CD14-positive monocyte (primary cell): ENCODE results near the gene DLGAP1. TPM values are rescaled to one million over a fixed set of nuclear protein-coding genes. Genes with fewer than 3 reads are reported as not detected.
A peak's percentile ranks its signal among the peaks of the same experiment; 100 is the strongest.

Experiments
- DNase-seq, 3 donors: peaks; one replicate each; pipeline ENCODE4 v3.0.0-alpha.2; 2011 to 2022
- H2AFZ ChIP-seq: 2 replicates; pipeline ENCODE4 v1.6.0; 2012; ENCODE audit warnings: mild to moderate bottlenecking, low read depth, low read length, inconsistent platforms; ENCODE audit not compliant: insufficient read depth, poor library complexity, severe bottlenecking
- H3K27ac ChIP-seq, 2 donors: 1 replicate in 1 of 2; 2 replicates in 1 of 2; pipeline ENCODE4 v1.5.1; 2012 to 2013; ENCODE audit warnings: low read length in 2 of 2, control low read depth in 1 of 2, inconsistent platforms in 1 of 2, low read depth in 1 of 2, mild to moderate bottlenecking in 1 of 2
- H3K27me3 ChIP-seq, 2 donors: one replicate each; pipeline versions ENCODE4 v1.6.0 to v1.6.1; 2011 to 2013; ENCODE audit warnings: low read length in 2 of 2; ENCODE audit not compliant: control insufficient read depth in 2 of 2, insufficient read depth in 2 of 2
- H3K36me3 ChIP-seq, 2 donors: replicated peaks in 1 of 2; 1 replicate in 1 of 2; 2 replicates in 1 of 2; pipeline versions ENCODE4 v1.5.1 to v1.6.1; 2012 to 2013; ENCODE audit warnings: low read length in 2 of 2, control low read depth in 1 of 2, inconsistent platforms in 1 of 2, mild to moderate bottlenecking in 1 of 2; ENCODE audit not compliant: insufficient read depth in 2 of 2, control insufficient read depth in 1 of 2
- H3K4me1 ChIP-seq, 2 donors: 1 replicate in 1 of 2; 2 replicates in 1 of 2; pipeline versions ENCODE4 v1.5.1 to v1.6.1; 2012 to 2013; ENCODE audit warnings: low read length in 2 of 2, control low read depth in 1 of 2, inconsistent platforms in 1 of 2, mild to moderate bottlenecking in 1 of 2, moderate library complexity in 1 of 2; ENCODE audit not compliant: insufficient read depth in 2 of 2, control insufficient read depth in 1 of 2
- H3K4me2 ChIP-seq: replicated peaks from 2 replicates; pipeline ENCODE3; 2012; ENCODE audit warnings: low read length, moderate library complexity, mild to moderate bottlenecking; ENCODE audit not compliant: poor library complexity, severe bottlenecking; ENCODE audit errors: extremely low read depth
- H3K4me3 ChIP-seq, 3 experiments: fragments of 200-600 bp in 1 of 3; sonication (generic) in 1 of 3; replicated peaks in 1 of 3; 1 replicate in 2 of 3; 2 replicates in 1 of 3; pipeline ENCODE4 v1.5.1; 2011 to 2013; ENCODE audit warnings: low read length in 3 of 3, mild to moderate bottlenecking in 3 of 3, control low read depth in 2 of 3, low read depth in 2 of 3, inconsistent platforms in 1 of 3, moderate library complexity in 1 of 3
- H3K79me2 ChIP-seq: 2 replicates; pipeline ENCODE4 v1.6.0; 2012; ENCODE audit warnings: mild to moderate bottlenecking, control low read depth, inconsistent platforms, low read length, moderate library complexity; ENCODE audit not compliant: insufficient read depth
- H3K9ac ChIP-seq: 2 replicates; pipeline ENCODE4 v1.6.0; 2017; ENCODE audit warnings: low read length, mild to moderate bottlenecking; ENCODE audit not compliant: insufficient read depth, poor library complexity, severe bottlenecking
- H3K9me3 ChIP-seq, 2 donors: replicated peaks in 1 of 2; 1 replicate in 1 of 2; 2 replicates in 1 of 2; pipeline versions ENCODE4 v1.5.1 to v1.6.1; 2012 to 2013; ENCODE audit warnings: low read length in 2 of 2, control low read depth in 1 of 2; ENCODE audit not compliant: control insufficient read depth in 1 of 2, insufficient read depth in 1 of 2
- H4K20me1 ChIP-seq: 2 replicates; pipeline ENCODE4 v1.6.0; 2012; ENCODE audit warnings: mild to moderate bottlenecking, low read length, control low read depth, moderate library complexity; ENCODE audit not compliant: insufficient read depth
- H3K27ac Mint-ChIP-seq, 7 donors: one replicate each; pipeline ENCODE4 v1.8.0; 2020; ENCODE audit warnings: mild to moderate bottlenecking in 7 of 7, mixed read lengths in 7 of 7, moderate library complexity in 6 of 7, inconsistent platforms in 2 of 7
- H3K27me3 Mint-ChIP-seq, 3 donors: one replicate each; pipeline ENCODE4 v1.8.0; 2021 to 2022; ENCODE audit warnings: low read depth in 3 of 3, mild to moderate bottlenecking in 3 of 3, mixed read lengths in 3 of 3, moderate library complexity in 3 of 3, inconsistent platforms in 1 of 3
- H3K36me3 Mint-ChIP-seq, 2 donors: one replicate each; pipeline ENCODE4 v1.8.0; 2020; ENCODE audit warnings: mixed read lengths in 2 of 2, inconsistent platforms in 1 of 2, mild to moderate bottlenecking in 1 of 2
- H3K4me1 Mint-ChIP-seq: one replicate; pipeline ENCODE4 v1.8.0; 2020; ENCODE audit warnings: mild to moderate bottlenecking, mixed read lengths
- H3K4me3 Mint-ChIP-seq, 2 donors: one replicate each; pipeline ENCODE4 v1.8.0; 2020; ENCODE audit warnings: mild to moderate bottlenecking in 2 of 2, mixed read lengths in 2 of 2, moderate library complexity in 1 of 2
- H3K9me3 Mint-ChIP-seq, 7 donors: one replicate each; pipeline ENCODE4 v1.8.0; 2020 to 2022; ENCODE audit warnings: mixed read lengths in 7 of 7, mild to moderate bottlenecking in 6 of 7, moderate library complexity in 6 of 7, inconsistent platforms in 2 of 7
- CTCF ChIP-seq: fragments of 200-600 bp; IDR thresholded peaks from one replicate; pipeline ENCODE4 v1.8.0; 2022; ENCODE audit warnings: antibody characterized with exemption, mild to moderate bottlenecking
- WGBS: methylation state at CpG from one replicate; pipeline ENCODE4 v1.1.5; 2013; ENCODE audit warnings: missing lambda C conversion rate; ENCODE audit not compliant: insufficient coverage; 5-methylcytosine and 5-hydroxymethylcytosine counted together
- intact Hi-C, 2 donors: fragments of 100-400 bp; cut with micrococcal nuclease; formaldehyde crosslinking; loops; one replicate each; pipeline versions ENCODE4 v1.15.0 to v1.15.1; 2023
- polyA plus RNA-seq, 3 donors: library from polyadenylated mRNA; depleted of rRNA in 1 of 3; unstranded in 2 of 3; stranded (reverse) in 1 of 3; fragments of 300-500 nt in 2 of 3; fragments of >200 nt in 1 of 3; fragmentation: Illumina TruSeq in 2 of 3; gene quantifications; 1 replicate in 2 of 3; 2 replicates in 1 of 3; pipeline ENCODE4 v1.2.3, GENCODE V29; 2012 to 2021

Gene DLGAP1
- polyA plus RNA-seq, 3 donors, result 0.09 to 0.42 TPM; not detected in 1

- Histone ChIP-seq H3K36me3 (no peaks in the 10 kb centered on the region), H3K4me1 (peaks cover 7 to 14% of the 10 kb centered on the region in 2 donors), H3K27me3 (peaks cover 34 to 39% of the 10 kb centered on the region in 2 donors), H3K9ac (no peak overlapping the region), H3K79me2 (no peaks in the 10 kb centered on the region), H3K27ac (no peak overlapping the region), H3K4me2 (no peak overlapping the region), H4K20me1 (no peaks in the 10 kb centered on the region), H3K4me3 (no peak overlapping the region), H2AFZ (no peak overlapping the region), H3K9me3 (no peaks in the 10 kb centered on the region)
- no peak for TF ChIP-seq CTCF
- Mint-ChIP-seq H3K4me3 (peak overlapping the region in 1 of 2 donors; percentile 89), H3K4me1 (peaks cover 20% of the 10 kb centered on the region), H3K36me3 (peaks cover 7 to 17% of the 10 kb centered on the region in 2 donors), H3K9me3 (peaks cover 0 to 6% (median 2%) of the 10 kb centered on the region in 7 donors), H3K27me3 (peaks cover 36 to 40% (median 39%) of the 10 kb centered on the region in 3 donors), H3K27ac (no peak overlapping the region)
- intact Hi-C loops, result no loop called here
- DNase-seq, result no peak
- 18% methylated on average over 2 of the region's 5 CpGs for WGBS
Observed at GRCh38 chr18:3500016-3500415, 955.1 kb downstream of the DLGAP1 start.

GRCh38 chr18:3499501-3499900 lies 955.6 kb downstream of the DLGAP1 start:
- Mint-ChIP-seq H3K27me3 (peaks cover 36 to 40% (median 39%) of the 10 kb centered on the region in 3 donors), H3K9me3 (peaks cover 0 to 6% (median 2%) of the 10 kb centered on the region in 7 donors), H3K4me1 (peaks cover 22% of the 10 kb centered on the region), H3K27ac (no peak overlapping the region), H3K4me3 (peak overlapping the region; percentile 65 to 89), H3K36me3 (peaks cover 7 to 20% of the 10 kb centered on the region in 2 donors)
- Histone ChIP-seq H3K9ac (peak overlapping the region; percentile 21), H2AFZ (peak overlapping the region; percentile 71), H3K27ac (no peak overlapping the region), H3K4me2 (peak overlapping the region; percentile 70), H3K4me1 (peaks cover 7 to 15% of the 10 kb centered on the region in 2 donors), H3K4me3 (peak overlapping the region in 1 of 3 experiments; percentile 63), H3K27me3 (peaks cover 34 to 39% of the 10 kb centered on the region in 2 donors), H3K79me2 (no peaks in the 10 kb centered on the region), H3K9me3 (no peaks in the 10 kb centered on the region), H4K20me1 (no peaks in the 10 kb centered on the region), H3K36me3 (no peaks in the 10 kb centered on the region)
- 0% methylated on average over 3 of the region's 10 CpGs for WGBS
- no peak for DNase-seq
- intact Hi-C loops, result no loop called here
- TF ChIP-seq CTCF, result no peak
